Measurements from ENCODE around the gene NTM.

DNA sequence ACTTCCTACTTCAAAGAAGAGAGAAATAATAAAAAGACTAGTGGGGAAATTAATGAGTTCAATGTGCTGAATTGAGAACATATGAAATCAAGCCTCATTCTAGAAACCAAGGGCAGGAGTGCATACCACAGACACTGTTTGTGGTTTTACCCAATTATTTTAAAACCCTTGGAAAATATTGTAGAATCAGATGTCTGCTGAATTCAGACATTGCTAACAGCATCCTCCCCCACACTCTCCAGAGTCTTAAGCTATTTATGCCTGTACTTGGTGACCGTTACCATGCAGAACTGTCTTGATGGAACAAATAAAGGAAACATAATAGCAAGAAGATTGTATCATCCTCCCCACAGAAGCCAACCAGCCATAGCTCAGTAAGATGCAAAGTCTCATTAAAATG lies 850.1 kb downstream of the NTM start:
- TF ChIP-seq, protein P1, sequence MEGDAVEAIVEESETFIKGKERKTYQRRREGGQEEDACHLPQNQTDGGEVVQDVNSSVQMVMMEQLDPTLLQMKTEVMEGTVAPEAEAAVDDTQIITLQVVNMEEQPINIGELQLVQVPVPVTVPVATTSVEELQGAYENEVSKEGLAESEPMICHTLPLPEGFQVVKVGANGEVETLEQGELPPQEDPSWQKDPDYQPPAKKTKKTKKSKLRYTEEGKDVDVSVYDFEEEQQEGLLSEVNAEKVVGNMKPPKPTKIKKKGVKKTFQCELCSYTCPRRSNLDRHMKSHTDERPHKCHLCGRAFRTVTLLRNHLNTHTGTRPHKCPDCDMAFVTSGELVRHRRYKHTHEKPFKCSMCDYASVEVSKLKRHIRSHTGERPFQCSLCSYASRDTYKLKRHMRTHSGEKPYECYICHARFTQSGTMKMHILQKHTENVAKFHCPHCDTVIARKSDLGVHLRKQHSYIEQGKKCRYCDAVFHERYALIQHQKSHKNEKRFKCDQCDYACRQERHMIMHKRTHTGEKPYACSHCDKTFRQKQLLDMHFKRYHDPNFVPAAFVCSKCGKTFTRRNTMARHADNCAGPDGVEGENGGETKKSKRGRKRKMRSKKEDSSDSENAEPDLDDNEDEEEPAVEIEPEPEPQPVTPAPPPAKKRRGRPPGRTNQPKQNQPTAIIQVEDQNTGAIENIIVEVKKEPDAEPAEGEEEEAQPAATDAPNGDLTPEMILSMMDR (IDR thresholded peaks at IDR 0.05), result no peak
- TF ChIP-seq ZFX (IDR thresholded peaks at IDR 0.05; ENCODE audit: borderline replicate concordance), result no peak
